H1 (cell line): ENCODE measurements around the gene ARHGAP24. TPM values are rescaled to one million over a fixed set of nuclear protein-coding genes. Genes with fewer than 3 reads are reported as not detected.

Experiments used
- CTCF ChIA-PET: fragments of 300-600 bp; sonication (Branson Sonifier 250); formaldehyde crosslinking; loops from one replicate; lab custom pipeline; 2021; ENCODE audit not compliant: partially characterized antibody; lab: Charles Lee
- POLR2A ChIA-PET: fragments of 300-600 bp; sonication (Branson Sonifier 250); formaldehyde crosslinking; loops from one replicate; lab custom pipeline; 2021; ENCODE audit warnings: inconsistent platforms; ENCODE audit not compliant: partially characterized antibody; lab: Charles Lee
- DNase-seq, 2 experiments: peaks; one replicate each; pipeline versions ENCODE4 v3.0.0 to v3.0.0-alpha.2; 2010 to 2022; ENCODE audit warnings: low spot score in 2 of 2, low read depth in 1 of 2, mixed read lengths in 1 of 2
- FAIRE-seq: peaks from 2 replicates; lab custom pipeline; 2011; peaks lifted over from hg19 to GRCh38; lab: Jason Lieb, UNC
- H2AFZ ChIP-seq: 2 replicates; pipeline ENCODE4 v1.8.1; 2012; ENCODE audit warnings: low read length, inconsistent platforms
- H2AK5ac ChIP-seq: 2 replicates; pipeline ENCODE4 v1.6.1; 2013; ENCODE audit warnings: low read depth, low read length
- H2BK120ac ChIP-seq: replicated peaks from 2 replicates; pipeline ENCODE3; 2013; ENCODE audit warnings: low read depth, low read length, inconsistent platforms
- H2BK12ac ChIP-seq: 2 replicates; pipeline ENCODE4 v1.6.1; 2013; ENCODE audit warnings: low read depth, low read length
- H2BK15ac ChIP-seq: 2 replicates; pipeline ENCODE4 v1.6.1; 2013; ENCODE audit warnings: low read length
- H2BK20ac ChIP-seq: 2 replicates; pipeline ENCODE4 v1.6.1; 2013; ENCODE audit warnings: low read length
- H2BK5ac ChIP-seq: 2 replicates; pipeline ENCODE4 v1.6.1; 2013; ENCODE audit warnings: low read depth, low read length
- H3K14ac ChIP-seq: 2 replicates; pipeline ENCODE4 v1.6.1; 2013; ENCODE audit warnings: inconsistent platforms; ENCODE audit not compliant: insufficient read length
- H3K18ac ChIP-seq: 2 replicates; pipeline ENCODE4 v1.6.1; 2013; ENCODE audit warnings: low read length; ENCODE audit errors: extremely low read depth
- H3K23ac ChIP-seq: 2 replicates; pipeline ENCODE4 v1.6.1; 2013; ENCODE audit warnings: inconsistent platforms; ENCODE audit not compliant: insufficient read length
- H3K23me2 ChIP-seq: 2 replicates; pipeline ENCODE4 v1.6.1; 2013; ENCODE audit warnings: low read depth, low read length
- H3K27ac ChIP-seq: 2 replicates; pipeline ENCODE4 v1.6.1; 2011; ENCODE audit warnings: low read depth, low read length, inconsistent platforms
- H3K27me3 ChIP-seq, 4 experiments: replicated peaks in 1 of 4; 1 replicate in 1 of 4; 2 replicates in 3 of 4; pipeline versions ENCODE4 v1.6.1 to v1.8.1; 2011 to 2013; ENCODE audit warnings: low read length in 3 of 4, mild to moderate bottlenecking in 3 of 4, inconsistent platforms in 2 of 4, mixed read lengths in 2 of 4, moderate library complexity in 1 of 4; ENCODE audit not compliant: control insufficient read depth in 3 of 4, insufficient read depth in 3 of 4; ENCODE audit errors: extremely low read depth in 1 of 4
- H3K36me3 ChIP-seq, 4 experiments: 2 replicates each; pipeline versions ENCODE4 v1.6.1 to v1.8.1; 2011 to 2013; ENCODE audit warnings: mild to moderate bottlenecking in 4 of 4, low read length in 3 of 4, moderate library complexity in 2 of 4, control low read depth in 1 of 4, inconsistent platforms in 1 of 4; ENCODE audit not compliant: insufficient read depth in 4 of 4, control insufficient read depth in 2 of 4
- H3K4ac ChIP-seq: replicated peaks from 2 replicates; pipeline ENCODE3; 2013; ENCODE audit warnings: low read length, low read depth, mixed read lengths, inconsistent platforms; ENCODE audit not compliant: insufficient read length
- H3K4me1 ChIP-seq, 4 experiments: replicated peaks in 1 of 4; 1 replicate in 1 of 4; 2 replicates in 3 of 4; pipeline versions ENCODE4 v1.6.1 to v1.8.1; 2011 to 2013; ENCODE audit warnings: low read length in 3 of 4, inconsistent platforms in 2 of 4, mixed read lengths in 1 of 4; ENCODE audit not compliant: insufficient read depth in 4 of 4, control insufficient read depth in 3 of 4
- H3K4me2 ChIP-seq, 2 experiments: 2 replicates each; pipeline versions ENCODE4 v1.6.1 to v1.8.1; 2011 to 2013; ENCODE audit warnings: low read depth in 2 of 2, low read length in 2 of 2, control low read depth in 1 of 2, inconsistent platforms in 1 of 2, mild to moderate bottlenecking in 1 of 2; ENCODE audit not compliant: insufficient read depth in 1 of 2
- H3K4me3 ChIP-seq, 4 experiments: fragments of 200-600, 300-600 bp in 1 of 4; sonication (generic), shearing (Covaris generic), sonication (Bioruptor Twin) in 1 of 4; 2 replicates each; pipeline versions ENCODE4 v1.5.1 to v1.8.1; 2011 to 2016; ENCODE audit warnings: low read length in 4 of 4, low read depth in 3 of 4, control low read depth in 2 of 4, inconsistent platforms in 2 of 4, mild to moderate bottlenecking in 2 of 4, mixed read lengths in 1 of 4, moderate library complexity in 1 of 4; ENCODE audit not compliant: insufficient read depth in 2 of 4; ENCODE audit errors: extremely low read depth in 1 of 4
- H3K56ac ChIP-seq: replicated peaks from 2 replicates; pipeline ENCODE3; 2013; ENCODE audit warnings: low read depth, mild to moderate bottlenecking, mixed read lengths, low read length, inconsistent platforms; ENCODE audit not compliant: insufficient read length
- H3K79me1 ChIP-seq: 2 replicates; pipeline ENCODE4 v1.6.1; 2013; ENCODE audit warnings: low read depth, low read length, control low read depth
- H3K79me2 ChIP-seq, 2 experiments: 2 replicates each; pipeline versions ENCODE4 v1.6.1 to v1.8.1; 2012 to 2013; ENCODE audit warnings: low read length in 2 of 2, mild to moderate bottlenecking in 2 of 2, inconsistent platforms in 1 of 2; ENCODE audit not compliant: insufficient read depth in 2 of 2, control insufficient read depth in 1 of 2
- H3K9ac ChIP-seq, 4 experiments: replicated peaks in 1 of 4; 1 replicate in 1 of 4; 2 replicates in 3 of 4; pipeline versions ENCODE4 v1.6.1 to v1.8.1; 2011 to 2013; ENCODE audit warnings: low read depth in 3 of 4, low read length in 3 of 4, control low read depth in 2 of 4, mild to moderate bottlenecking in 2 of 4, moderate library complexity in 2 of 4, inconsistent platforms in 1 of 4; ENCODE audit errors: extremely low read depth in 1 of 4
- H3K9me3 ChIP-seq, 2 experiments: 2 replicates each; pipeline versions ENCODE4 v1.6.1 to v1.8.1; 2012 to 2013; ENCODE audit warnings: mild to moderate bottlenecking in 2 of 2, moderate library complexity in 2 of 2, control low read depth in 1 of 2, inconsistent platforms in 1 of 2, low read depth in 1 of 2, low read length in 1 of 2, mixed read lengths in 1 of 2; ENCODE audit not compliant: insufficient read depth in 2 of 2
- H4K20me1 ChIP-seq, 2 experiments: replicated peaks in 1 of 2; 2 replicates each; pipeline versions ENCODE3 to v1.8.1; 2011 to 2013; ENCODE audit warnings: inconsistent platforms in 2 of 2, low read length in 2 of 2, mild to moderate bottlenecking in 1 of 2; ENCODE audit not compliant: insufficient read depth in 2 of 2, control insufficient read depth in 1 of 2
- H4K5ac ChIP-seq: 2 replicates; pipeline ENCODE4 v1.6.1; 2013; ENCODE audit warnings: low read length, low read depth, mixed read lengths, inconsistent platforms; ENCODE audit not compliant: insufficient read length
- H4K8ac ChIP-seq: 2 replicates; pipeline ENCODE4 v1.8.0; 2013; ENCODE audit warnings: mild to moderate bottlenecking, moderate library complexity, low read length, inconsistent platforms; ENCODE audit not compliant: insufficient read depth; ENCODE audit errors: extremely low read depth
- H4K91ac ChIP-seq: replicated peaks from 2 replicates; pipeline ENCODE3; 2013; ENCODE audit warnings: low read length, mixed read lengths, inconsistent platforms; ENCODE audit not compliant: insufficient read length
- ASH2L ChIP-seq: fragments of 200-600, 300-600 bp; sonication (generic); IDR thresholded peaks from one replicate; pipeline ENCODE4 v1.7.1; 2017; ENCODE audit warnings: low read length
- ATF3 ChIP-seq: IDR thresholded peaks from 2 replicates; pipeline ENCODE4 v1.6.1; 2011; ENCODE audit warnings: low read depth, mild to moderate bottlenecking, low read length; ENCODE audit not compliant: insufficient read depth
- CBX8 ChIP-seq: fragments of 300-800, 300-1000 bp; sonication (generic); IDR thresholded peaks from 2 replicates; pipeline ENCODE4 v1.7.1; 2016; ENCODE audit warnings: low read depth, low read length, borderline replicate concordance
- EGR1 ChIP-seq: IDR thresholded peaks from 2 replicates; pipeline ENCODE4 v1.6.1; 2011; ENCODE audit warnings: low read depth, low read length, borderline replicate concordance
- EP300 ChIP-seq, 2 experiments: IDR thresholded peaks; 1 replicate in 1 of 2; 2 replicates in 1 of 2; pipeline ENCODE4 v1.6.1; 2011 to 2012; ENCODE audit warnings: low read depth in 2 of 2, low read length in 2 of 2, mild to moderate bottlenecking in 2 of 2, borderline replicate concordance in 1 of 2, inconsistent platforms in 1 of 2, moderate library complexity in 1 of 2
- FOSL1 ChIP-seq: IDR thresholded peaks from 2 replicates; pipeline ENCODE4 v1.6.1; 2011; ENCODE audit warnings: mild to moderate bottlenecking, low read depth, low read length, moderate library complexity; ENCODE audit not compliant: insufficient read depth
- GTF2F1 ChIP-seq: IDR thresholded peaks from 2 replicates; pipeline ENCODE4 v1.6.1; 2012; ENCODE audit warnings: low read depth, low read length, improper control_type of control experiment, borderline replicate concordance
- HDAC2 ChIP-seq, 2 experiments: fragments of 300-600 bp in 1 of 2; sonication (generic) in 1 of 2; IDR thresholded peaks; 2 replicates each; pipeline ENCODE4 v1.6.1; 2011 to 2012; ENCODE audit warnings: low read depth in 2 of 2, low read length in 2 of 2, mild to moderate bottlenecking in 2 of 2, moderate library complexity in 2 of 2, borderline replicate concordance in 1 of 2, inconsistent platforms in 1 of 2
- KDM4A ChIP-seq: IDR thresholded peaks from one replicate; pipeline ENCODE4 v1.7.1; 2012; ENCODE audit warnings: low read depth, mild to moderate bottlenecking, moderate library complexity, low read length, inconsistent platforms; ENCODE audit not compliant: severe bottlenecking
- RAD21 ChIP-seq, 2 experiments: IDR thresholded peaks in 1 of 2; conservative IDR thresholded peaks in 1 of 2; 2 replicates each; pipeline ENCODE4 v1.6.1; 2011; ENCODE audit warnings: low read depth in 2 of 2, low read length in 2 of 2, improper control_type of control experiment in 1 of 2, inconsistent platforms in 1 of 2, mild to moderate bottlenecking in 1 of 2, moderate library complexity in 1 of 2
- SAP30 ChIP-seq: fragments of 300-600 bp; sonication (generic); IDR thresholded peaks from 2 replicates; pipeline ENCODE4 v1.7.1; 2012; ENCODE audit warnings: low read length, moderate library complexity, mild to moderate bottlenecking, inconsistent platforms; ENCODE audit not compliant: insufficient read depth, insufficient replicate concordance
- SIX5 ChIP-seq: IDR thresholded peaks from 2 replicates; pipeline ENCODE4 v1.6.1; 2011; ENCODE audit warnings: mild to moderate bottlenecking, low read depth, low read length
- SP1 ChIP-seq: IDR thresholded peaks from 2 replicates; pipeline ENCODE4 v1.6.1; 2011; ENCODE audit warnings: low read depth, low read length
- WGBS, 2 experiments: shearing (Covaris generic) in 1 of 2; methylation state at CpG; one replicate each; pipeline versions ENCODE4 v1.1.6 to v1.1.7; 2013 to 2015; ENCODE audit warnings: low lambda C conversion rate in 2 of 2, mixed read lengths in 2 of 2, inconsistent platforms in 1 of 2, low coverage in 1 of 2, missing lambda C conversion rate in 1 of 2; ENCODE audit not compliant: insufficient replicate concordance in 2 of 2, insufficient coverage in 1 of 2, insufficient read length in 1 of 2; ENCODE audit errors: extremely low coverage in 1 of 2, missing lambda C conversion rate in 1 of 2; 5-methylcytosine and 5-hydroxymethylcytosine counted together
- polyA plus RNA-seq, 7 experiments: library from polyadenylated mRNA; depleted of rRNA in 3 of 7; stranded (reverse) in 5 of 7; unstranded in 2 of 7; fragments of >200 nt in 5 of 7; fragments of 200-250 nt in 2 of 7; gene quantifications; 1 replicate in 5 of 7; 2 replicates in 1 of 7; 4 replicates in 1 of 7; pipeline versions ENCODE4 v1.2.1 to v1.2.3, GENCODE V29; 2011 to 2013; ENCODE audit warnings: missing spikeins in 2 of 7, mixed read lengths in 2 of 7
- total RNA-seq: library from RNA; stranded (reverse); fragmentation: NEBNext Ultra II Directional; extraction: Animal tissue kit (Norgen Biotek cat#: 25700); gene quantifications from 2 replicates; pipeline ENCODE4 v1.2.1, GENCODE V29; 2021

Gene ARHGAP24
- total and polyA plus RNA-seq, 2 of the 8 experiments (the other 6 are each of a cell fraction or from before 2014, with no cell fraction given), result 0.08 to 0.50 TPM

GRCh38 chr4:86034616-86035015 lies 559.7 kb downstream of the ARHGAP24 start:
- H3K4me1 ChIP-seq, result peaks cover 0 to 9% (median 1%) of the 10 kb centered on the region in 4 experiments; a peak in 2 of 7 replicates
- ChIA-PET CTCF (interaction anchor here (1.0 to 1.6 kb wide), 2 partner anchors 9 to 11 kb away, joined by 3 to 4 read pairs; no protein-coding TSS in a partner anchor), POLR2A (no interaction called here)
- H3K9me3 ChIP-seq, result no peaks in the 10 kb centered on the region
- H3K79me1 ChIP-seq, result no peaks in the 10 kb centered on the region
- H2BK15ac ChIP-seq, result no peak overlapping the region
- no peak overlapping the region for H2BK12ac ChIP-seq
- FAIRE-seq (no peak), DNase-seq (no peak)
- no peak overlapping the region for H3K14ac ChIP-seq
- H3K4me2 ChIP-seq, result no peak overlapping the region
- H3K23ac ChIP-seq, result no peak overlapping the region
- no peak overlapping the region for H3K9ac ChIP-seq
- H2BK120ac ChIP-seq, result no peak overlapping the region
- H3K36me3 ChIP-seq, result no peaks in the 10 kb centered on the region
- no peak overlapping the region for H2AK5ac ChIP-seq
- no peak overlapping the region for H2BK20ac ChIP-seq
- H3K4ac ChIP-seq, result no peak overlapping the region
- H3K23me2 ChIP-seq, result no peaks in the 10 kb centered on the region
- H4K91ac ChIP-seq, result no peak overlapping the region
- no peak overlapping the region for H2BK5ac ChIP-seq
- H4K20me1 ChIP-seq, result no peaks in the 10 kb centered on the region
- H3K56ac ChIP-seq, result no peak overlapping the region
- no peak overlapping the region for H4K8ac ChIP-seq
- no peaks in the 10 kb centered on the region for H3K79me2 ChIP-seq
- no peak overlapping the region for H3K18ac ChIP-seq
- no peak overlapping the region for H4K5ac ChIP-seq
- H2AFZ ChIP-seq, result no peak overlapping the region
- no peak overlapping the region for H3K4me3 ChIP-seq
- no peaks in the 10 kb centered on the region for H3K27me3 ChIP-seq
- no peak overlapping the region for H3K27ac ChIP-seq
- 83% methylated on average over 2 of the region's 2 CpGs; no CpG with 5 or more reads in 1 of the 2 experiments for WGBS, 2 experiments
- TF ChIP-seq SIX5, result no peak
- no peak for TF ChIP-seq SP1
- no peak for TF ChIP-seq HDAC2 (IDR thresholded peaks at IDR 0.05; ENCODE audit: borderline replicate concordance in 1 of 2, low read depth in 2 of 2, low read length in 2 of 2)
- TF ChIP-seq KDM4A, result no peak
- TF ChIP-seq CBX8, result no peak
- TF ChIP-seq EP300 (IDR thresholded peaks at IDR 0.05; ENCODE audit: borderline replicate concordance in 1 of 2, low read depth in 2 of 2, low read length in 2 of 2), result no peak
- TF ChIP-seq SAP30, result no peak
- no peak for TF ChIP-seq GTF2F1
- no peak for TF ChIP-seq EGR1
- TF ChIP-seq ASH2L, result no peak
- TF ChIP-seq ATF3, result no peak
- TF ChIP-seq RAD21 (IDR thresholded peaks at IDR 0.05 in 1 of 2, conservative IDR thresholded peaks at IDR 0.05 in 1 of 2; ENCODE audit: low read depth in 2 of 2, low read length in 2 of 2), result no peak
- TF ChIP-seq FOSL1, result no peak
